GM19193 (cell line): ENCODE measurements around the gene SLC24A3.

ENCODE experiments used
- POLR2A ChIP-seq: IDR thresholded peaks from 4 replicates; pipeline ENCODE4 v1.6.1; 2011; ENCODE audit not compliant: insufficient read depth, insufficient read length; ENCODE audit errors: extremely low read depth

SLC24A3 gene

GRCh38 chr20:19274001-19274400, 61.6 kb downstream of the SLC24A3 start:
- no peak for TF ChIP-seq POLR2A

- TF ChIP-seq POLR2A, result no peak
Observed at GRCh38 chr20:19274412-19275015, 62.1 kb downstream of the SLC24A3 start.

- no peak for TF ChIP-seq POLR2A
Observed at GRCh38 chr20:19275038-19275629, 62.7 kb downstream of the SLC24A3 start.

- no peak for TF ChIP-seq POLR2A
Observed at GRCh38 chr20:19275630-19276071, 63.2 kb downstream of the SLC24A3 start.

GRCh38 chr20:19277381-19277780, 64.9 kb downstream of the SLC24A3 start:
- TF ChIP-seq POLR2A, result no peak

- TF ChIP-seq POLR2A, result no peak
Observed at GRCh38 chr20:19283490-19284025, 71.1 kb downstream of the SLC24A3 start.

- TF ChIP-seq POLR2A, result no peak
Observed at GRCh38 chr20:19284400-19285178, 72.1 kb downstream of the SLC24A3 start.

GRCh38 chr20:19285436-19285835, 73.0 kb downstream of the SLC24A3 start:
- TF ChIP-seq POLR2A, result no peak

GRCh38 chr20:19288061-19288460, 75.6 kb downstream of the SLC24A3 start:
- TF ChIP-seq POLR2A, result no peak

GRCh38 chr20:19288636-19289035, 76.2 kb downstream of the SLC24A3 start:
- TF ChIP-seq POLR2A, result no peak

- TF ChIP-seq POLR2A, result no peak
Observed at GRCh38 chr20:19289451-19289850, 77.0 kb downstream of the SLC24A3 start.

- no peak for TF ChIP-seq POLR2A
Observed at GRCh38 chr20:19291024-19291817, 78.8 kb downstream of the SLC24A3 start.

GRCh38 chr20:19291818-19292132, 79.3 kb downstream of the SLC24A3 start:
- no peak for TF ChIP-seq POLR2A

GRCh38 chr20:19292254-19292653, 79.8 kb downstream of the SLC24A3 start:
- no peak for TF ChIP-seq POLR2A

- TF ChIP-seq POLR2A, result no peak
Observed at GRCh38 chr20:19295076-19295475, 82.6 kb downstream of the SLC24A3 start.

- no peak for TF ChIP-seq POLR2A
Observed at GRCh38 chr20:19298652-19299051, 86.2 kb downstream of the SLC24A3 start.

GRCh38 chr20:19300395-19300794, 88.0 kb downstream of the SLC24A3 start:
- no peak for TF ChIP-seq POLR2A
